ENCODE measurements around the gene PLTP. TPM values are rescaled to one million over a fixed set of nuclear protein-coding genes. Genes with fewer than 3 reads are reported as not detected.
A peak's percentile ranks its signal among the peaks of the same experiment; 100 is the strongest.

Gene PLTP
- total and polyA plus RNA-seq, 2 of the 13 experiments (the other 11 are each of a cell fraction or from before 2014, with no cell fraction given) = 16.9 to 28.6 TPM

GRCh38 chr20:45948261-45948733 is 36.3 kb upstream of the PLTP start (continued):
- TF ChIP-seq ZFP36L1 (CRISPR knock-in tag; IDR thresholded peaks at IDR 0.05) (no peak), CCDC6 (CRISPR knock-in tag; IDR thresholded peaks at IDR 0.05) (no peak), POLR2G (IDR thresholded peaks at IDR 0.05; ENCODE audit: low read depth, low read length) (peak; percentile 9; the same call in 1 of the 2 replicates), ATF5 (CRISPR knock-in tag; IDR thresholded peaks at IDR 0.05; ENCODE audit: low read depth) (no peak), POLR2AphosphoS2 (IDR thresholded peaks at IDR 0.05; ENCODE audit: low read depth, low read length) (peak; percentile 85), ZNF672 (CRISPR knock-in tag; IDR thresholded peaks at IDR 0.05) (no peak), MED8 (CRISPR knock-in tag; IDR thresholded peaks at IDR 0.05; ENCODE audit: insufficient replicate concordance) (no peak), ZNF350 (CRISPR knock-in tag; IDR thresholded peaks at IDR 0.05; ENCODE audit: borderline replicate concordance, low read depth) (no peak), ZNF563 (CRISPR knock-in tag; IDR thresholded peaks at IDR 0.05) (0 out of 2 replicates have a peak, but pooled peaks have one; percentile 0), PTBP1 (IDR thresholded peaks at IDR 0.05; ENCODE audit: low read depth, low read length, poor library complexity, severe bottlenecking) (no peak), ZBTB38 (CRISPR knock-in tag; IDR thresholded peaks at IDR 0.05) (no peak), AFF4 (CRISPR knock-in tag; IDR thresholded peaks at IDR 0.05) (no peak), CHCHD3 (CRISPR knock-in tag; IDR thresholded peaks at IDR 0.05) (no peak), FOXC1 (CRISPR knock-in tag; IDR thresholded peaks at IDR 0.05; ENCODE audit: borderline replicate concordance) (no peak), ZNF83 (CRISPR knock-in tag; IDR thresholded peaks at IDR 0.05; ENCODE audit: borderline replicate concordance) (peak; percentile 50; the same call in 1 of the 2 replicates), POLR2A (IDR thresholded peaks at IDR 0.05; ENCODE audit: insufficient read depth in 1 of 2, low read depth in 2 of 2, low read length in 2 of 2) (peak in 1 of 2 experiments; percentile 38; a peak in 3 of 4 replicates), ZZZ3 (CRISPR knock-in tag; IDR thresholded peaks at IDR 0.05; ENCODE audit: borderline replicate concordance) (no peak), CEBPZ (IDR thresholded peaks at IDR 0.05; ENCODE audit: low read length) (no peak), STAG1 (CRISPR knock-in tag; IDR thresholded peaks at IDR 0.05) (no peak)
- TF ChIP-seq, protein P1, sequence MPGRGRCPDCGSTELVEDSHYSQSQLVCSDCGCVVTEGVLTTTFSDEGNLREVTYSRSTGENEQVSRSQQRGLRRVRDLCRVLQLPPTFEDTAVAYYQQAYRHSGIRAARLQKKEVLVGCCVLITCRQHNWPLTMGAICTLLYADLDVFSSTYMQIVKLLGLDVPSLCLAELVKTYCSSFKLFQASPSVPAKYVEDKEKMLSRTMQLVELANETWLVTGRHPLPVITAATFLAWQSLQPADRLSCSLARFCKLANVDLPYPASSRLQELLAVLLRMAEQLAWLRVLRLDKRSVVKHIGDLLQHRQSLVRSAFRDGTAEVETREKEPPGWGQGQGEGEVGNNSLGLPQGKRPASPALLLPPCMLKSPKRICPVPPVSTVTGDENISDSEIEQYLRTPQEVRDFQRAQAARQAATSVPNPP (CRISPR knock-in tag; IDR thresholded peaks at IDR 0.05) = no peak
- TF ChIP-seq, protein P2, sequence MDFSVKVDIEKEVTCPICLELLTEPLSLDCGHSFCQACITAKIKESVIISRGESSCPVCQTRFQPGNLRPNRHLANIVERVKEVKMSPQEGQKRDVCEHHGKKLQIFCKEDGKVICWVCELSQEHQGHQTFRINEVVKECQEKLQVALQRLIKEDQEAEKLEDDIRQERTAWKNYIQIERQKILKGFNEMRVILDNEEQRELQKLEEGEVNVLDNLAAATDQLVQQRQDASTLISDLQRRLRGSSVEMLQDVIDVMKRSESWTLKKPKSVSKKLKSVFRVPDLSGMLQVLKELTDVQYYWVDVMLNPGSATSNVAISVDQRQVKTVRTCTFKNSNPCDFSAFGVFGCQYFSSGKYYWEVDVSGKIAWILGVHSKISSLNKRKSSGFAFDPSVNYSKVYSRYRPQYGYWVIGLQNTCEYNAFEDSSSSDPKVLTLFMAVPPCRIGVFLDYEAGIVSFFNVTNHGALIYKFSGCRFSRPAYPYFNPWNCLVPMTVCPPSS (IDR thresholded peaks at IDR 0.05) = no peak

Measured in HepG2 (cell line).